Fibroblast of skin of scalp (primary cell): ENCODE measurements around the gene CTNNBIP1.
"Not testable (repeated sequence)": the region's sequence is repeated elsewhere in the genome, so short reads cannot be mapped to it uniquely, and the experiment has no call there.

Source experiments
- DNase-seq: peaks from one replicate; pipeline ENCODE4 v3.0.0-alpha.2; 2013

The CTNNBIP1 gene

GRCh38 chr1:9803003-9803918 lies 106.8 kb downstream of the CTNNBIP1 start:
- DNase-seq: not testable (repeated sequence)

GRCh38 chr1:9801909-9802308 lies 108.2 kb downstream of the CTNNBIP1 start:
- DNase-seq: no peak
